BE2C (cell line): Measurements from ENCODE around the gene ALDH5A1.
"Not testable (repeated sequence)": the region's sequence is repeated elsewhere in the genome, so short reads cannot be mapped to it uniquely, and the experiment has no call there.

Experiments
- DNase-seq: peaks from one replicate; pipeline ENCODE4 v3.0.0-alpha.2; 2020
- H3K27me3 ChIP-seq: fragments of 250-450 bp; sonication (Bioruptor Pico); 2 replicates; pipeline ENCODE4 v1.5.1; 2020; ENCODE audit warnings: mild to moderate bottlenecking
- H3K36me3 ChIP-seq: fragments of 250-450 bp; sonication (Bioruptor Pico); 2 replicates; pipeline ENCODE4 v1.5.1; 2020; ENCODE audit warnings: mild to moderate bottlenecking
- H3K4me1 ChIP-seq: fragments of 250-450 bp; sonication (Bioruptor Pico); 2 replicates; pipeline ENCODE4 v1.5.1; 2020
- H3K4me3 ChIP-seq: 2 replicates; pipeline ENCODE4 v1.5.1; 2011; ENCODE audit warnings: low read depth, low read length
- H3K9me3 ChIP-seq: fragments of 250-450 bp; sonication (Bioruptor Pico); 2 replicates; pipeline ENCODE4 v1.5.1; 2020
- TF ChIP-seq, protein P1 (sequence below): IDR thresholded peaks from 2 replicates; pipeline ENCODE4 v1.5.1; 2012; ENCODE audit warnings: mild to moderate bottlenecking, low read depth, low read length

The ALDH5A1 gene

GRCh38 chr6:24501374-24501773 is 6.6 kb downstream of the ALDH5A1 start:
- H3K9me3 ChIP-seq = peaks cover 4% of the 10 kb centered on the region
- no peaks in the 10 kb centered on the region for H3K27me3 ChIP-seq
- H3K36me3 ChIP-seq = no peaks in the 10 kb centered on the region
- no peak overlapping the region for H3K4me3 ChIP-seq
- no peaks in the 10 kb centered on the region for H3K4me1 ChIP-seq
- TF ChIP-seq, protein P1, sequence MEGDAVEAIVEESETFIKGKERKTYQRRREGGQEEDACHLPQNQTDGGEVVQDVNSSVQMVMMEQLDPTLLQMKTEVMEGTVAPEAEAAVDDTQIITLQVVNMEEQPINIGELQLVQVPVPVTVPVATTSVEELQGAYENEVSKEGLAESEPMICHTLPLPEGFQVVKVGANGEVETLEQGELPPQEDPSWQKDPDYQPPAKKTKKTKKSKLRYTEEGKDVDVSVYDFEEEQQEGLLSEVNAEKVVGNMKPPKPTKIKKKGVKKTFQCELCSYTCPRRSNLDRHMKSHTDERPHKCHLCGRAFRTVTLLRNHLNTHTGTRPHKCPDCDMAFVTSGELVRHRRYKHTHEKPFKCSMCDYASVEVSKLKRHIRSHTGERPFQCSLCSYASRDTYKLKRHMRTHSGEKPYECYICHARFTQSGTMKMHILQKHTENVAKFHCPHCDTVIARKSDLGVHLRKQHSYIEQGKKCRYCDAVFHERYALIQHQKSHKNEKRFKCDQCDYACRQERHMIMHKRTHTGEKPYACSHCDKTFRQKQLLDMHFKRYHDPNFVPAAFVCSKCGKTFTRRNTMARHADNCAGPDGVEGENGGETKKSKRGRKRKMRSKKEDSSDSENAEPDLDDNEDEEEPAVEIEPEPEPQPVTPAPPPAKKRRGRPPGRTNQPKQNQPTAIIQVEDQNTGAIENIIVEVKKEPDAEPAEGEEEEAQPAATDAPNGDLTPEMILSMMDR = no peak
- DNase-seq = no peak

- TF ChIP-seq, protein P1 = no peak
- H3K4me1 ChIP-seq = no peaks in the 10 kb centered on the region
- peaks cover 4% of the 10 kb centered on the region for H3K9me3 ChIP-seq
- H3K4me3 ChIP-seq = no peak overlapping the region
- H3K27me3 ChIP-seq = no peaks in the 10 kb centered on the region
- DNase-seq = no peak
- H3K36me3 ChIP-seq = no peaks in the 10 kb centered on the region
Observed at GRCh38 chr6:24501914-24502313, 7.1 kb downstream of the ALDH5A1 start.

DNA sequence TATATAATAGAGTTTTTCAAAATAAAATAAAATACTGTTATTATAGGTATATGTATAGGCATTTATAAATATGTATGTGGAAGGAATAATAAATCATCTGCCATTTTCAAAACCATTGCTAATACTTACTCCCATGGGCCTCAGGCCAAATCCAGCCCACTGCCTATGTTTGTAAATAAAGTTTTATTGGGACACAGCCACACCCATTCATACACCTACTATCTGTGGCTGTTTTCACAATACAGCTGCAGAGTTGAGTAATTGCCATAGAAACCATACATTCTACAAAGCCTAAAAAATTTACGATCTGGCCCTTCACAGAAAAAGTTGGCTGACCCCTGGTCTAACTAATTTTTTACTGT is 9.5 kb downstream of the ALDH5A1 start:
- Histone ChIP-seq H3K4me3 (no peak overlapping the region), H3K9me3 (no peaks in the 10 kb centered on the region), H3K36me3 (no peaks in the 10 kb centered on the region), H3K4me1 (no peaks in the 10 kb centered on the region), H3K27me3 (no peaks in the 10 kb centered on the region)
- DNase-seq = no peak
- TF ChIP-seq, protein P1 = no peak

DNA sequence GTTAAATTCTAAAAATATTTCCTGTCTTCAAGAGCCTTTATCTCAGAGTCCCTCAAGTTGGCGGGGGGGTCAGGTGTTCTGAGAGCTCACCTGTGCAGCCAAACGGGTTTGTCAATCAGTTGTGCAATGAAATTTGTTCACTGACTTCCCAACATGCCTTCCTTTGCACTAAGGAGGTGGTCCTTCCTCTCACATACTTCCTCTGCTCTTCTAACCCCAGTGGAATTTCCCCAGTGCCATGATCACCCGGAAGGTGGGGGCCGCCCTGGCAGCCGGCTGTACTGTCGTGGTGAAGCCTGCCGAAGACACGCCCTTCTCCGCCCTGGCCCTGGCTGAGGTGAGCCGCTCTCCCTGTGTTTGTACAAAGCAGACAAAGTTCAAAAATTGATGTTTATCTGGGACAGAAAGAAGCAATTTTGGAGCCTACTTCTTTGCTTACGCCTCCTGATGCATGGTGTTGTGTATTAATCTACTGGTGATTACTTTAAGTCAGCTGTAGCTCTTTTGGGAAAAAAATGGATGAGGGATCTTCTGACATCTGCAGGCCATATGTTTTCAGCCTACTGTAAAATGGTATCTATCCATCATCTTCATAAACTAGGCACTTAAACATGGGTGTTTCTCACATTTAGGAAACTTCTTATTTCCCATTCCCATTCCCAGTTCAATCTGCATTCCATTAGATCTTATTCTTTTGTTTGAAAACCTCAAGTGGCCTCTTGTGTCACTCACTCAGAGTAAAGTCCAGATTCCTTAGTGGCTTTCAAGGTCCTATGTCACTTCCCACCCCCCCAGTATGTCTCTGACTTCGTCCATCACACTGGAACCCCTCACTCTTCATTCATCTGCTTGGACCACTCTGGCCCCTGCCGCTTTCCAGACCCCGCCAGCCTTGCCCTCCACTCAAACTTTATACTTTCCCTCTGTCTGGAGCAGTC is 10.1 kb downstream of the ALDH5A1 start:
- H3K4me1 ChIP-seq = no peaks in the 10 kb centered on the region
- no peaks in the 10 kb centered on the region for H3K27me3 ChIP-seq
- DNase-seq = no peak
- no peaks in the 10 kb centered on the region for H3K36me3 ChIP-seq
- H3K9me3 ChIP-seq = no peaks in the 10 kb centered on the region
- no peak overlapping the region for H3K4me3 ChIP-seq
- TF ChIP-seq, protein P1 = no peak

GRCh38 chr6:24506814-24507520 is 12.2 kb downstream of the ALDH5A1 start:
- Histone ChIP-seq H3K36me3 (no peaks in the 10 kb centered on the region), H3K27me3 (no peaks in the 10 kb centered on the region)

DNA sequence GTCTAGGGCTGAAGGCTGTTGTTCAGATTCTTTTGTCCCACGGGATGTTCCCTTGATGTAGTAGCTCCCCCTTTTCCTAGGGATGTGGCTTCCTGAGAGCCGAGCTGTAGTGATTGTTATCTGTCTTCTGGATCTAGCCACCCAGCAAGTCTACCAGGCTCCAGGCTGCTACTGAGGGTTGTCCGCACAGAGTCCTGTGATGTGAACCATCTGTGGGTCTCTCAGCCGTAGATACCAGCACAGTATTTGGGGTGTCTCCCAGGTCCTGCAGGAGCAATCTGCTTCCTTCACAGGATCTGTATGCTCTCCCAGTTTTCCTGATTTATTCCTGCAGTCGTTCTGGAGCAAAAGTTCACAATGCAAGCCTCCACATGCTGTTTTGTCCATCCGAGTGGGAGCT is 17.2 kb downstream of the ALDH5A1 start:
- not testable (repeated sequence) for DNase-seq, H3K9me3 ChIP-seq, H3K4me3 ChIP-seq, H3K4me1 ChIP-seq, H3K27me3 ChIP-seq, H3K36me3 ChIP-seq

More at GRCh38 chr6:24506814-24507520, 12.2 kb downstream of the ALDH5A1 start:
- H3K4me1 ChIP-seq = no peaks in the 10 kb centered on the region
- TF ChIP-seq, protein P1 = no peak
- H3K9me3 ChIP-seq = no peaks in the 10 kb centered on the region
- H3K4me3 ChIP-seq = no peak overlapping the region
- no peak for DNase-seq
